GF-D8 (cell line): ENCODE results near the gene PMVK.

ENCODE experiments used
- DNase-seq: peaks from one replicate; lab custom pipeline; 2025; lab: John Stamatoyannopoulos, UW

The PMVK gene

GRCh38 chr1:154878371-154879037, 58.0 kb downstream of the PMVK start:
- DNase-seq: no peak

GRCh38 chr1:154877370-154877974, 59.0 kb downstream of the PMVK start:
- DNase-seq: no peak

- no peak for DNase-seq
Measured at GRCh38 chr1:154876842-154877369, 59.6 kb downstream of the PMVK start.
